Activated T-helper 2 cell treated with anti-CD3 and anti-CD28 coated beads, Interferon-gamma antibody, Interleukin-2, Interleukin-4, amounts not matched to agents 10 μg/mL and 5 μg/mL and 100 μg/mL, durations not matched to agents 14 hours and 24 hours and 36 hours (primary cell): ENCODE measurements around the gene FHDC1. TPM values are rescaled to one million over a fixed set of nuclear protein-coding genes. Genes with fewer than 3 reads are reported as not detected.

Experiments used
- DNase-seq: peaks from one replicate; pipeline ENCODE4 v3.0.0; 2021; ENCODE audit warnings: low spot score
- H3K27ac Mint-ChIP-seq: one replicate; pipeline ENCODE4 v1.8.0; 2021; ENCODE audit warnings: mixed read lengths
- H3K27me3 Mint-ChIP-seq: one replicate; pipeline ENCODE4 v1.8.0; 2021; ENCODE audit warnings: low read depth, mixed read lengths
- H3K36me3 Mint-ChIP-seq: one replicate; pipeline ENCODE4 v1.8.0; 2021; ENCODE audit warnings: low read depth, mixed read lengths
- H3K4me1 Mint-ChIP-seq: one replicate; pipeline ENCODE4 v1.8.0; 2021; ENCODE audit warnings: low read depth, mixed read lengths
- H3K4me3 Mint-ChIP-seq: one replicate; pipeline ENCODE4 v1.8.0; 2021; ENCODE audit warnings: low read depth, mild to moderate bottlenecking, moderate library complexity, mixed read lengths
- H3K9me3 Mint-ChIP-seq: one replicate; pipeline ENCODE4 v1.8.0; 2021; ENCODE audit warnings: mixed read lengths
- intact Hi-C: fragments of 100-400 bp; cut with micrococcal nuclease; formaldehyde crosslinking; loops from one replicate; pipeline ENCODE4 v1.15.1; 2023
- total RNA-seq: library from RNA; stranded (reverse); gene quantifications from 2 replicates; pipeline ENCODE4 v1.2.3, GENCODE V29; 2022

FHDC1 gene
- total RNA-seq, 1 donor from 2014 or later = 0.07 TPM

DNA sequence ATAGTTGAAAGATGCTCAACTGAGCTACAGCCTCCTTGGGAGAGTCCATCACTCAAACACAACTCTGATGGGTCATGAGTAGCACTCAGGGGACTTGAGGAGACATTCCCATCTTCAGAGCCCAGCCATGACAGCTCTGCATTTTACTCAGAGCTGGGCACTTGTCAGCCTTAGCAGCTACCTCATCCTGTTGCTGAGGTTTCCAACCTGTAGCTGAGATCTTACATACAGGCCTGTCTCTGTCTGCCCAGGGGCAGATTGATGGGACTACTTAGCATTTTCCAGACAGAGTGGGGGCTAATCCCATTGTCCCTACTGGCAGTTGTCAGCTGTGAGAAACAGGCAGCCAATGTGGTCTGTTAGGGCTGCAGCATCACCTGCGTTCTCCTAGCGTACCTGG is 3.5 kb downstream of the FHDC1 start:
- H3K27me3 Mint-ChIP-seq = peaks cover 51% of the 10 kb centered on the region
- intact Hi-C loops = no loop called here
- no peaks in the 10 kb centered on the region for H3K36me3 Mint-ChIP-seq
- H3K4me1 Mint-ChIP-seq = peaks cover 17% of the 10 kb centered on the region
- H3K27ac Mint-ChIP-seq = no peak overlapping the region
- H3K4me3 Mint-ChIP-seq = no peak overlapping the region
- H3K9me3 Mint-ChIP-seq = no peaks in the 10 kb centered on the region
- no peak for DNase-seq

- no peaks in the 10 kb centered on the region for H3K36me3 Mint-ChIP-seq
- no peak overlapping the region for H3K4me3 Mint-ChIP-seq
- no peaks in the 10 kb centered on the region for H3K9me3 Mint-ChIP-seq
- DNase-seq = no peak
- no peak overlapping the region for H3K27ac Mint-ChIP-seq
- H3K27me3 Mint-ChIP-seq = peaks cover 43% of the 10 kb centered on the region
- intact Hi-C loops = no loop called here
- H3K4me1 Mint-ChIP-seq = peaks cover 11% of the 10 kb centered on the region
Measured at GRCh38 chr4:152940461-152940860, 4.3 kb downstream of the FHDC1 start.

GRCh38 chr4:152941411-152941810 is 5.3 kb downstream of the FHDC1 start:
- Mint-ChIP-seq H3K27me3 (peaks cover 45% of the 10 kb centered on the region), H3K27ac (no peak overlapping the region), H3K4me3 (no peak overlapping the region), H3K4me1 (peaks cover 8% of the 10 kb centered on the region), H3K9me3 (no peaks in the 10 kb centered on the region), H3K36me3 (no peaks in the 10 kb centered on the region)
- no peak for DNase-seq
- intact Hi-C loops = no loop called here

DNA sequence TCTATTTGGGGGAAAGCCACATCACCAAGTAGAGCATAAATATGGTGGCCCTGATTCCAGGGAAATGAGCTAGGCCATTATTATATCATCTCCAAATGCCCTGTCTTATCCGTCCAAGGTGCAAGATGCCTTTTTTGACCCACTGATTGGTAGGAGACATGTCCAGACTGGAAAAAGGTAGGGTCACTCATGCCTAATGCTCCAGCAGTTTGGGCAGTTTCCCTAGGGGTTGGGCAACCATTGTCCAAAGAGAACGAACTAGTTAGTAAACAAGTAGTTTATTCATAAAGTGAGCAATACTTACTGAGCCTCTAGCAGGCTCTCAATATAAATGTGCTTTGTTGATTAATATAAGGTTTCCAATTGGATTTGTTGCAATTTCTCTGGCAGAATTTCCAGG is 6.2 kb downstream of the FHDC1 start:
- Mint-ChIP-seq H3K27me3 (peaks cover 48% of the 10 kb centered on the region), H3K4me1 (peaks cover 8% of the 10 kb centered on the region), H3K27ac (no peak overlapping the region), H3K36me3 (no peaks in the 10 kb centered on the region), H3K9me3 (no peaks in the 10 kb centered on the region), H3K4me3 (no peak overlapping the region)
- intact Hi-C loops = no loop called here
- no peak for DNase-seq

DNA sequence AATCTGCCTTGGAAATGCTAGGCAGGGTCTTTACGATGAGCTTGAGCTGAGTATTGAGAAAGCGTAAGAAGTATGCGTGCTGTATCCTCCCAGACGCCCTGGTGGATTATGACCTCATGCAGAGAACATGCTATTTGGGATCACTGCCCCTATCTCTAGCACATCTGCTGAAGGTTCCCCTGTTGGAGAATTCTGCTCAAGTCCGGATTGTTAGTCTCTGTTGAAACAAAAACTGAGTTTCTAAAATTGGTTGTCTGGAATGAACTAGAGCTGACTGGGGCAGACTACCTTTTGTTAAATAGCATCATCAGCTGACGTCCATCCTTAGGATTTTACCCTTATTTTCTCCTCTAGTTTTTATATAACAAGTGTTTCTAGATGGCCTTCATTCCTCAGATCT is 7.5 kb downstream of the FHDC1 start:
- DNase-seq = no peak
- H3K27me3 Mint-ChIP-seq = peaks cover 48% of the 10 kb centered on the region
- no peak overlapping the region for H3K4me3 Mint-ChIP-seq
- H3K4me1 Mint-ChIP-seq = peaks cover under 1% of the 10 kb centered on the region
- H3K27ac Mint-ChIP-seq = no peak overlapping the region
- intact Hi-C loops = no loop called here
- H3K9me3 Mint-ChIP-seq = no peaks in the 10 kb centered on the region
- no peaks in the 10 kb centered on the region for H3K36me3 Mint-ChIP-seq

DNA sequence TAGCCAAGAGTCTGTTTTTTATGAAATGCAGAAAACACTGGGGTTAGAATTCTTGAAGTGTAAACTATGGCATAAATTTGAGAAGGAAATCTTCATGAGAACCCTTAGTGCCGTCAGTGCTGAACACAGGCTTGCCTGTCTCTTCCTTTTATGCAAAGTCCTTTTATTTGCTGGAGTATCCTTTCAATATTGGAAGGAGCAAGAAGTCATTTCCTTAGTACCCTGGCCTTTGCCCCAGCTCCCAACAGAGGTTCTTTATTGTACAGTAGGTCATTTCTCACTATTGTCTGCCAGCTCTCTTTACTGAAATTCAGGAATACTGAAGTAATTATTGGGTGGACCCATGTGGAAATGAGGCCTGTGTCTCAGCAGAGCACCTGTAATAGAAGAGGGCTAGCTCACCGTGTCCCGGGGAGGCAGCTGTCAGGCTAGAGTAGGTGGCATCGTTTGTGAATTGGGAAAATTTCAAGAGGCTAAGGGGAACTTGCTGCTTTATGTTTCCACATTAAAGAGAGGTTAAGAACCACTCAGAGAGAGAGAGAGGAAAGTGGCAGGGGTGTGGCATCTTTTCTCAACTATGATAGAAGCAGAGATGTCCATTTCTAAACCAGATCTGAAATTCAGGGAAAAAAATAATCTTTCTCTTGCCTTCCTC is 8.7 kb downstream of the FHDC1 start:
- no peaks in the 10 kb centered on the region for H3K4me1 Mint-ChIP-seq
- DNase-seq = no peak
- H3K4me3 Mint-ChIP-seq = no peak overlapping the region
- H3K36me3 Mint-ChIP-seq = no peaks in the 10 kb centered on the region
- no peak overlapping the region for H3K27ac Mint-ChIP-seq
- H3K9me3 Mint-ChIP-seq = no peaks in the 10 kb centered on the region
- intact Hi-C loops = no loop called here
- H3K27me3 Mint-ChIP-seq = peaks cover 37% of the 10 kb centered on the region

GRCh38 chr4:152945639-152946038 is 9.5 kb downstream of the FHDC1 start:
- Mint-ChIP-seq H3K27me3 (peaks cover 31% of the 10 kb centered on the region), H3K4me1 (no peaks in the 10 kb centered on the region), H3K36me3 (no peaks in the 10 kb centered on the region), H3K27ac (no peak overlapping the region), H3K4me3 (no peak overlapping the region), H3K9me3 (no peaks in the 10 kb centered on the region)
- intact Hi-C loops = no loop called here
- no peak for DNase-seq

GRCh38 chr4:152946446-152946845 is 10.3 kb downstream of the FHDC1 start:
- H3K36me3 Mint-ChIP-seq = no peaks in the 10 kb centered on the region
- H3K9me3 Mint-ChIP-seq = no peaks in the 10 kb centered on the region
- no peaks in the 10 kb centered on the region for H3K4me1 Mint-ChIP-seq
- intact Hi-C loops = no loop called here
- no peak overlapping the region for H3K4me3 Mint-ChIP-seq
- no peak overlapping the region for H3K27ac Mint-ChIP-seq
- no peak for DNase-seq
- peaks cover 35% of the 10 kb centered on the region for H3K27me3 Mint-ChIP-seq

DNA sequence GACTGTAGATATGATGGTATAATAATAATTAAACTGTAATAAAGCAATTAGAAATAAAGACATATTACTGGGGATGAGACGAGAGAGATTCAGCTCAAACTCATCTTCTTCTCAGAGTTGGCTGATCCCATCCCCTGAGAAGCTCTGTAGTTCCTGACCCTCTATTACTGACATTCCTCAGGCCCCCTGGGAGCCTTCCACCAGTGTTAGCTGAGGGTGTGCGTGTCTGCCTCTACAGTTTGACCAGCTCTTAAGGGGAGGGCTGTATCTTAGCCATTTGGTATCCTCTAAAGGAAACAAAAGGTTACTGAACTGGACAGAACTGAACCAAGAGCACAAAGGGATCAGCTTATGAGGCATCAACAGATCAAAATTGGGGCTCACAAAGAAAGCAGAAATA is 11.2 kb downstream of the FHDC1 start:
- Mint-ChIP-seq H3K27ac (no peak overlapping the region), H3K4me3 (no peak overlapping the region)
- intact Hi-C loops = no loop called here

GRCh38 chr4:152949930-152950329 is 13.8 kb downstream of the FHDC1 start:
- intact Hi-C loops = no loop called here
- no peaks in the 10 kb centered on the region for H3K4me1 Mint-ChIP-seq
- H3K27ac Mint-ChIP-seq = no peak overlapping the region

More for the DNA sequence above, 11.2 kb downstream of the FHDC1 start:
- no peaks in the 10 kb centered on the region for H3K9me3 Mint-ChIP-seq
- no peaks in the 10 kb centered on the region for H3K36me3 Mint-ChIP-seq
- H3K27me3 Mint-ChIP-seq = peaks cover 32% of the 10 kb centered on the region
- DNase-seq = no peak
- no peaks in the 10 kb centered on the region for H3K4me1 Mint-ChIP-seq

GRCh38 chr4:152950402-152951274 is 14.5 kb downstream of the FHDC1 start:
- no peaks in the 10 kb centered on the region for H3K36me3 Mint-ChIP-seq
- peaks cover 31% of the 10 kb centered on the region for H3K27me3 Mint-ChIP-seq
- H3K27ac Mint-ChIP-seq = no peak overlapping the region
- no peak overlapping the region for H3K4me3 Mint-ChIP-seq
- no peak for DNase-seq
- no peaks in the 10 kb centered on the region for H3K4me1 Mint-ChIP-seq
- intact Hi-C loops = no loop called here
- H3K9me3 Mint-ChIP-seq = no peaks in the 10 kb centered on the region

More at GRCh38 chr4:152949930-152950329, 13.8 kb downstream of the FHDC1 start:
- Mint-ChIP-seq H3K4me3 (no peak overlapping the region), H3K9me3 (no peaks in the 10 kb centered on the region), H3K27me3 (peaks cover 31% of the 10 kb centered on the region), H3K36me3 (no peaks in the 10 kb centered on the region)
- no peak for DNase-seq

DNA sequence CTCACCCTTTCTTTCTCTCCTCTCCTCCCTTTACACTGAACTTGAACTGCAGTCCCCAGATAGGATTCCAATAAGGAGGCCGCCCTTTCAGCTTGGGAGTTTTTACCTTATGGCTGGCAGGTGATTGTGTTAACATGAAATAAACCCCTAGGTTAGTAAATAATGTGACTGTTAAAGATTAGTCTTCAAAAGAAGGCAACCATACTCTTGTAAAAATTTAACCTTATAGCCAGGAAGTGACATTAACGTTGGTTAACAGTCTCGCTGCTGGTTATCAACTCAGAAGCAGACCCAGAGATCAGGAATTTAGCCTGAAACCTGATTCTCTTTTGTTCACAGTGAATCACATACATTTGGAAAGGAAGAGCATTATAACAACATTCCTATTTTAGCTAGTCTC is 15.2 kb downstream of the FHDC1 start:
- no peaks in the 10 kb centered on the region for H3K36me3 Mint-ChIP-seq
- H3K4me1 Mint-ChIP-seq = no peaks in the 10 kb centered on the region
- no peak for DNase-seq
- peaks cover 29% of the 10 kb centered on the region for H3K27me3 Mint-ChIP-seq
- intact Hi-C loops = no loop called here
- H3K4me3 Mint-ChIP-seq = no peak overlapping the region
- H3K9me3 Mint-ChIP-seq = no peaks in the 10 kb centered on the region
- H3K27ac Mint-ChIP-seq = no peak overlapping the region

DNA sequence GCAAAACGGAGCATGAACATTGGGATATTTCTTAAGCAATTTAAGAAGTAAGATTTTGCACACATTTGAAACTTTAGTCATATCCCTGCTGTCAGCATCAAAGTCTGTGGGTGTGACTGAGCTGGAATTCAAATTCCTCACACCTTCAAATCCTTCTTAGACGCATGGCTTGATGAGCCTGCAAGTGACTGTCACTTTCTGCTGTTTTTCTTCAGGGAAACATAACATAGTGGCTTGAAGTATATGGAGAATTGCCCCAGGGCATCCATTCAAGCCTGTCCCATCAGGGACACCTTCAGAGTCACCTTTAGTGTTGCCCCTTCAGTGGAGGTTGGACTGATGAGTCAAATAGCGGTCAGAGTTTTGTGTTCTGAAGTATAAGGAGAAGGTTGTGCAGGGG is 17.4 kb downstream of the FHDC1 start:
- H3K9me3 Mint-ChIP-seq = no peaks in the 10 kb centered on the region
- no peak for DNase-seq
- H3K27ac Mint-ChIP-seq = no peak overlapping the region
- peaks cover 22% of the 10 kb centered on the region for H3K27me3 Mint-ChIP-seq
- H3K4me3 Mint-ChIP-seq = no peak overlapping the region
- intact Hi-C loops = no loop called here
- no peaks in the 10 kb centered on the region for H3K36me3 Mint-ChIP-seq
- no peaks in the 10 kb centered on the region for H3K4me1 Mint-ChIP-seq
